Activated T-helper 1 cell treated with Interleukin-2 at 50 U/mL for 16 hours (primary cell): ENCODE results near the gene EFNA3.

Experiments used
- DNase-seq: peaks from one replicate; pipeline ENCODE4 v3.0.0-alpha.2; 2020; ENCODE audit warnings: low read depth

EFNA3 gene

DNA sequence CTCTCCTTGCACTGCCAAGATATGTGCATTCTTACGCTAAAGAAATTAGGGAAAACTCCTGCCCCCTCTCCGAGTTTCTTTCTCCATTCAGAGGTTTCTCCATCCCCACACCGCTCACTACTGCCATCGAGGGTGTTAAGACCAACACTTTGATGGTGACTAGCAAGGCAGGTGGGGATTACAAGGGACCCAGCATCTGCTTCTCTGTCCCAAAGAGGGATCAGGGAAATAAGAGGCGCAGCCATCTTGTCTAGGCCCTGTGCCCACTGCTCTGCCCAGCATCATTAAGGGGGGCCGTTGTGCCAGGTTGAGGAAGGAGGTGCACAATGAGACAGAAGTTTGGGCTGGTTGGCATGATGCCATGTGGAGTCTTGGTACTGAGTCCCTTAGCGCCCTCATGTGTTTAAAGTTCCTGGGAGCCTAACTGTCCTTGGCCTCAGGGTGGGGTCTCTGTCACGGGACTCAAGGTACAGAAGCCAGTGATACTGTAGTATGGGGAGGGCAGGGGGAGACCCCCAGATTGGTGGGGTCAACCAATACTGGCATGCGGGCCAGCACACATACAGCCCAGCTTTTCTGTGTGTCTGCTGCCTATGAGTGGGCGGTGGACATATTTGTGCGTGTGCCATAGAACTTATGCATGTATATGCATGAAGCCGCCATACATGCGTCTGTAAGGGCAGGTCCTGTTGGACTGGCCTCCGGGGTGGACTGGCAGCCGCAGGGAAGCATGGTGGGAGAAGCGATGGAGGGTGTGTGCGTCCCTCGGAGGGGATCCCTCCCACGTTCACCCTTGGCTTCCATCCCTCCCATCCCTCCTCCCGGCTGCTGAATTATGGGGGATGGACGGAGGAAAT, 5.5 kb downstream of the EFNA3 start:
- no peak for DNase-seq

GRCh38 chr1:155084722-155085503, 6.3 kb downstream of the EFNA3 start:
- peak; percentile 81 for DNase-seq

GRCh38 chr1:155085504-155086127, 7.0 kb downstream of the EFNA3 start:
- DNase-seq = peak; percentile 57

- peak; percentile 68 for DNase-seq
Observed at GRCh38 chr1:155086128-155086741, 7.6 kb downstream of the EFNA3 start.

GRCh38 chr1:155086856-155087535, 8.4 kb downstream of the EFNA3 start:
- DNase-seq = no peak

DNA sequence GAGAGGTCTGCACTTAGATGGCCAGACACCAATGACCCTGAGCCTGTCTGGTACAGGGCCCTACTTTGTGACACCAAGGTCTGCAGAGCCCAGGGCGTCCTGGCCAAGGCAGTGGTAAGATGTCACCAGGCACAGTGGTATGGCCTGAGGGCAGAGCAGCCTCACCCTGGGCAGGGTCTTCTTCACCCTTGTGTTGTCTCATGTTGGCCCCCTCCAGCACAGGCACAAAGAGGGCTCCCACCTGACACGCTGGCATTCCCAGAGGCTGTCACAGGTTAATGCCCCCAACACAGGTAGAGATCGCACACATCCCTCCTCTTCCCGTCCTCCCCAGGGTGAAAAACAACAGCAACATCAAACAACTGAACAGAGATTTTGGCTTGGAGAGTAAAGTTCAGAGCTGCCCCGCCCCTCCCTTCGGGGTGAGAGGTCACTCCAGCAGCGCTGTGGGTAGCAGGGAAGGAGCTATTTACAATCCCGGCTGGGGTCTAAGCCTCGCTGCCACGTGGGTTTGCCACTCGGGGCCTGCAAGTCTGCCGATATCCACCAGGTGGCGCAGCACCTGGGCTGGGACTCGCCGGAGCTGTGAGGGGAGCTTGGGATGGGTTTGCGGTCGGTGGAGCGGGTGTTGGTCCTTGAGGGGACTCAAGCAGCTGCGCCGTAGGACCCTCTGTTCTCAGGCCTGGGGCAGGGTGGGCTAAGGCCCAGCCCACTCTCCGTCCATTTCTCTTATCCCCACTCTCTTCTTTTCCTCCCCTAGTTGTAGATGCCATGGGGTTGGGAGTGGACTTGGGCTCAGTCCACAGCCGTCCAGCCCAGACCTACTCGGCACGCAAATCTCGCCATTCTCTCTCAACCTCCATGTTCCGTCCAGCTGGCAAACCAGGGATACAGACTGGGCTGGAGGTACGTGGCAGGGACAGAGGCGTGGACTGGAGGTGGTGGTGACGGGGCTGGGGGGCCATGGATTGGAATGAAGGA, 12.7 kb downstream of the EFNA3 start:
- DNase-seq = peak; percentile 69

DNA sequence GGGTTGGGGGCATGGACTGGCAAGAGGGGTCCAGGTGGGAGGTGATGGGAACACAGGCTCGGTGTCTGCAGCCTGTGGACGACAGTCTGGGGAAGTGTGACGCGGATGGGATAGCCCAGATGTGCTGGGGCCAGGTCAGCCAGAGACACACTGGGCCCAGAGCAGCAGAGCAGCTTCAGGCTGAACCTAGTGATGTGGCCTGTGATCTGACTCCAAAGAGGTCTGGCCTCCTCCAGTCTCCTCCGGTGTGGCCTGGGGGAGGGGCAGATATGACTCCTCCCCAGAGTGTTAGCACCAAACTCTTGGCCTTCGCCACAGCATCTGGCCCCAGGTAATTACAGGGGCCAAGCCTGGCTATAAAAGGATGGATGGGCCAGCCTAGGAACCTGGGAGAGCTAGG, 13.5 kb downstream of the EFNA3 start:
- no peak for DNase-seq

DNA sequence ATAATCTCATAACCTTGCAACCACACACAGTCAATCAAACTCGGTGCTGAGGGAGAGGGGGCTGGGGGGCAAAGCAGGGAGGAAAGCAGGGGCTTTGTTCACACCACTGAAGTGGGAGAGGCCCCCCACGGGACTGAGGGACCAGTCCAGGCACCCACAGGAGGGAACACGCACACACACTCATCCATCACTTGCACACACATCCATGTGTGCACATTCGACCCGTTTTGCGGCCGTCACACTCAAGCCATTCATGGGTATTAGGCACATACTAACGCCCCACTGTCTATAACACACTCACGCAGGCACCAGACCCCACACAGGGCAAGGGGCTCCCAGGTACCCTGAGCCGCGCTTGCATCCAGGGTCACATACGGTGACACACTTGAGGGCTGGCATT, 14.0 kb downstream of the EFNA3 start:
- no peak for DNase-seq

DNA sequence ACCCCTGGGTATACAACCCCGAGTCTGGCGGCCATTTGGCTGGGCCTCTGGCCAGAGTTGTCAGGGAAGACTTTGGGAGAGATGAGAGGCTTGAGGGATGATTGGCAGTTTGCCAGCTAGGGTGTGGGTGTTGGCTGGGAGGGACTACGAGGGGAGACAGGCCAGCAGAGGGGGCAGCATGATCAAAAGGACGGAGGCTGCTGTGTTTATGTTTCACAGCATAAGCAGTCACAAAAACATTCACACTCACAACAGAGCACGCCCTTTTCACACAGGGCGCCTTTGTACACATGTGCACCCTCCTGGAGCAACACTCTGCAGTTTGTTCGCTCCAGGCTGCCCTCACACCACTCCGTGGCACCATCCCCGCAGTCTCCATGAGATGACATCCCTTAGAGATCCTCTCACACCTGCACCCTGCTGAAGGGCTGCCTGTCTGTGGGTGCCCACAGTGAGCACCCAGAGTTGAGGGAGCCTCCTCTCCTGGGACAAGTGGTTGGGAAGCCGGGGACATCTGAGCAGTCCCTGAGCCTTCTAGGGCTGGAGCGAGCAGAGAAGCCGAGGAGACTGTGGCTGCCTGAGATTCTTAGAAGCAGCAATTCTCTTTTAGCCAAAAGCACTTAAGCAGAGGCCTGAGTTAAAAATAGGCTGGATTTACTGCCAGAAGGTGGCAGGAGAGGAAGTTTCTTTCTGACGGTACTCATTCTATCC, 15.4 kb downstream of the EFNA3 start:
- no peak for DNase-seq

GRCh38 chr1:155094622-155094948, 15.9 kb downstream of the EFNA3 start:
- no peak for DNase-seq

GRCh38 chr1:155099331-155099730, 20.7 kb downstream of the EFNA3 start:
- DNase-seq = no peak

DNA sequence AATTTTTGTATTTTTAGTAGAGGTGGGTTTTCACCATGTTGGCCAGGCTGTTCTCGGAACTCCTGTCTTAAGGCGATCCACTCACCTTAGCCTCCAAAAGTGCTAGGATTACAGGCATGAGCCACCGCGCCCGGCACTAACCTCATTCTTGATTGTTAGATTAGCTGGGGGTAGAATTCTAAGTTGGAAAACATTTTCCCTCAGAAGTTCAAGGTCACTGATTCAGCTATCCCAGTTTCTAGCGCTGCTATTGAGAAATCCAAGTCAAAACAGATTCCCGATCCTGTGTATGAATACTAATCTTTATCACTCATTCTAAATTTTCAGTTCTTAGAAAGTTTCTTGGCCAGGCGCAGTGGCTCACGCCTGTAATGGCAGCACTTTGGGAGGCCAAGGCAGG, 24.7 kb downstream of the EFNA3 start:
- no peak for DNase-seq

- no peak for DNase-seq
Observed at GRCh38 chr1:155104605-155105534, 26.2 kb downstream of the EFNA3 start.

GRCh38 chr1:155105604-155106011, 27.0 kb downstream of the EFNA3 start:
- no peak for DNase-seq

GRCh38 chr1:155106862-155107261, 28.2 kb downstream of the EFNA3 start:
- DNase-seq = no peak

GRCh38 chr1:155107309-155108264, 28.9 kb downstream of the EFNA3 start:
- no peak for DNase-seq

GRCh38 chr1:155108296-155108695, 29.7 kb downstream of the EFNA3 start:
- no peak for DNase-seq

DNA sequence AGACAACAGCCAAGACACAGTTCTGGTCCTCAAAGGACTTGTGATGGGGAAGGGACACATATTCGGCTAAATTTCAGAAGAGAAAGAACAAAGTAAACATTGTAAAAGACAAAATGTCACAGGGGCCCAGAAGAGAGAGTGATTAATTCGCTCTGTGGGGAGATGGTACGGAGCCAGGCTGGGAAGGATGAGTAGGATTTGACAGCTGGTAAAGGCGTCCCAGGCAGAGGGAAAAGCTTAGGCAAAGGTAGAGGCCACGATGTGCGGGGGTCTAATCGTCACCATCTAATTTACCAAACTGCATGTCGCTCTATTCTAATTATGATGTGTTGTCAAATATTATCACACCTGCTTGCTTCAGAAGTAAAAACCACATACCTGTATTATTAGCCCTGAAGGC, 31.7 kb downstream of the EFNA3 start:
- no peak for DNase-seq
